CD14-positive monocyte (primary cell): Measurements from ENCODE around the gene TEAD1. TPM values are rescaled to one million over a fixed set of nuclear protein-coding genes. Genes with fewer than 3 reads are reported as not detected.

ENCODE experiments used
- DNase-seq, 3 donors: peaks; one replicate each; pipeline ENCODE4 v3.0.0-alpha.2; 2011 to 2022
- H2AFZ ChIP-seq: 2 replicates; pipeline ENCODE4 v1.6.0; 2012; ENCODE audit warnings: mild to moderate bottlenecking, low read depth, low read length, inconsistent platforms; ENCODE audit not compliant: insufficient read depth, poor library complexity, severe bottlenecking
- H3K27ac ChIP-seq, 2 donors: 1 replicate in 1 of 2; 2 replicates in 1 of 2; pipeline ENCODE4 v1.5.1; 2012 to 2013; ENCODE audit warnings: low read length in 2 of 2, control low read depth in 1 of 2, inconsistent platforms in 1 of 2, low read depth in 1 of 2, mild to moderate bottlenecking in 1 of 2
- H3K27me3 ChIP-seq, 2 donors: one replicate each; pipeline versions ENCODE4 v1.6.0 to v1.6.1; 2011 to 2013; ENCODE audit warnings: low read length in 2 of 2; ENCODE audit not compliant: control insufficient read depth in 2 of 2, insufficient read depth in 2 of 2
- H3K36me3 ChIP-seq, 2 donors: replicated peaks in 1 of 2; 1 replicate in 1 of 2; 2 replicates in 1 of 2; pipeline versions ENCODE4 v1.5.1 to v1.6.1; 2012 to 2013; ENCODE audit warnings: low read length in 2 of 2, control low read depth in 1 of 2, inconsistent platforms in 1 of 2, mild to moderate bottlenecking in 1 of 2; ENCODE audit not compliant: insufficient read depth in 2 of 2, control insufficient read depth in 1 of 2
- H3K4me1 ChIP-seq, 2 donors: 1 replicate in 1 of 2; 2 replicates in 1 of 2; pipeline versions ENCODE4 v1.5.1 to v1.6.1; 2012 to 2013; ENCODE audit warnings: low read length in 2 of 2, control low read depth in 1 of 2, inconsistent platforms in 1 of 2, mild to moderate bottlenecking in 1 of 2, moderate library complexity in 1 of 2; ENCODE audit not compliant: insufficient read depth in 2 of 2, control insufficient read depth in 1 of 2
- H3K4me2 ChIP-seq: replicated peaks from 2 replicates; pipeline ENCODE3; 2012; ENCODE audit warnings: low read length, moderate library complexity, mild to moderate bottlenecking; ENCODE audit not compliant: poor library complexity, severe bottlenecking; ENCODE audit errors: extremely low read depth
- H3K4me3 ChIP-seq, 3 experiments: fragments of 200-600 bp in 1 of 3; sonication (generic) in 1 of 3; replicated peaks in 1 of 3; 1 replicate in 2 of 3; 2 replicates in 1 of 3; pipeline ENCODE4 v1.5.1; 2011 to 2013; ENCODE audit warnings: low read length in 3 of 3, mild to moderate bottlenecking in 3 of 3, control low read depth in 2 of 3, low read depth in 2 of 3, inconsistent platforms in 1 of 3, moderate library complexity in 1 of 3
- H3K79me2 ChIP-seq: 2 replicates; pipeline ENCODE4 v1.6.0; 2012; ENCODE audit warnings: mild to moderate bottlenecking, control low read depth, inconsistent platforms, low read length, moderate library complexity; ENCODE audit not compliant: insufficient read depth
- H3K9ac ChIP-seq: 2 replicates; pipeline ENCODE4 v1.6.0; 2017; ENCODE audit warnings: low read length, mild to moderate bottlenecking; ENCODE audit not compliant: insufficient read depth, poor library complexity, severe bottlenecking
- H3K9me3 ChIP-seq, 2 donors: replicated peaks in 1 of 2; 1 replicate in 1 of 2; 2 replicates in 1 of 2; pipeline versions ENCODE4 v1.5.1 to v1.6.1; 2012 to 2013; ENCODE audit warnings: low read length in 2 of 2, control low read depth in 1 of 2; ENCODE audit not compliant: control insufficient read depth in 1 of 2, insufficient read depth in 1 of 2
- H4K20me1 ChIP-seq: 2 replicates; pipeline ENCODE4 v1.6.0; 2012; ENCODE audit warnings: mild to moderate bottlenecking, low read length, control low read depth, moderate library complexity; ENCODE audit not compliant: insufficient read depth
- H3K27ac Mint-ChIP-seq, 7 donors: one replicate each; pipeline ENCODE4 v1.8.0; 2020; ENCODE audit warnings: mild to moderate bottlenecking in 7 of 7, mixed read lengths in 7 of 7, moderate library complexity in 6 of 7, inconsistent platforms in 2 of 7
- H3K27me3 Mint-ChIP-seq, 3 donors: one replicate each; pipeline ENCODE4 v1.8.0; 2021 to 2022; ENCODE audit warnings: low read depth in 3 of 3, mild to moderate bottlenecking in 3 of 3, mixed read lengths in 3 of 3, moderate library complexity in 3 of 3, inconsistent platforms in 1 of 3
- H3K36me3 Mint-ChIP-seq, 2 donors: one replicate each; pipeline ENCODE4 v1.8.0; 2020; ENCODE audit warnings: mixed read lengths in 2 of 2, inconsistent platforms in 1 of 2, mild to moderate bottlenecking in 1 of 2
- H3K4me1 Mint-ChIP-seq: one replicate; pipeline ENCODE4 v1.8.0; 2020; ENCODE audit warnings: mild to moderate bottlenecking, mixed read lengths
- H3K4me3 Mint-ChIP-seq, 2 donors: one replicate each; pipeline ENCODE4 v1.8.0; 2020; ENCODE audit warnings: mild to moderate bottlenecking in 2 of 2, mixed read lengths in 2 of 2, moderate library complexity in 1 of 2
- H3K9me3 Mint-ChIP-seq, 7 donors: one replicate each; pipeline ENCODE4 v1.8.0; 2020 to 2022; ENCODE audit warnings: mixed read lengths in 7 of 7, mild to moderate bottlenecking in 6 of 7, moderate library complexity in 6 of 7, inconsistent platforms in 2 of 7
- CTCF ChIP-seq: fragments of 200-600 bp; IDR thresholded peaks from one replicate; pipeline ENCODE4 v1.8.0; 2022; ENCODE audit warnings: antibody characterized with exemption, mild to moderate bottlenecking
- WGBS: methylation state at CpG from one replicate; pipeline ENCODE4 v1.1.5; 2013; ENCODE audit warnings: missing lambda C conversion rate; ENCODE audit not compliant: insufficient coverage; 5-methylcytosine and 5-hydroxymethylcytosine counted together
- intact Hi-C, 2 donors: fragments of 100-400 bp; cut with micrococcal nuclease; formaldehyde crosslinking; loops; one replicate each; pipeline versions ENCODE4 v1.15.0 to v1.15.1; 2023
- polyA plus RNA-seq, 3 donors: library from polyadenylated mRNA; depleted of rRNA in 1 of 3; unstranded in 2 of 3; stranded (reverse) in 1 of 3; fragments of 300-500 nt in 2 of 3; fragments of >200 nt in 1 of 3; fragmentation: Illumina TruSeq in 2 of 3; gene quantifications; 1 replicate in 2 of 3; 2 replicates in 1 of 3; pipeline ENCODE4 v1.2.3, GENCODE V29; 2012 to 2021

The TEAD1 gene
- polyA plus RNA-seq, 3 donors, result not detected

DNA sequence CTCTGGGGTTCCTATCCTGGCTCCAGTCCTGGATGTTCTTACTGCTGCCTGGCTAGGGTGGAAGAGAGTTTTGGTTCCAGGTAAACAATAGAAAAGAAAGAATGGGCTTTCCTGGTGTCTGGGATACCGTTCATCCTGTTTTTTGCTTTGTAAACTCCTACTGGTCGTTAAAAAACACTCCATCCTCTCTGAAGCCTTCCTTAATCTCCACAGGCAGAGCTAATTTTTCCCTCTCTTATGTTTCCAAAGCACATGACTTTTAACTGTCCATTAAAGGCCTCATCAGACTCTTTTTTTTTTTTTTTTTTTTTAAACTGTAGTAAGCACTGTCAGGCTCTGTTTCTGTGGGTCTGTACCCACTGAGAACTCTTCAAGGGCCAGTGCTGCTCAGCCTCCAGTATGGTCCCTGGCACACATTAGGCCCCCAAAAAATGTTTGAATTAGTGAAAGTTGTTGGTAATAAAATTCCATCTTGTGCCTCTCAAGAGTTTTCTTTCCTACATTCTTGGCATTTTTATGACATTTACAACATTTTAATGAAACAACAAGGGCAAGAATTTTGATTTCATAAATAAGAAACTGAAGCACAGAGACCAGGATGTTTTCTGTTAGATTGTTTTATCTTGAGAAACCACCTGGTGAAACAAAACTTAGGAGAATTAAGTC, 104.2 kb downstream of the TEAD1 start:
- Histone ChIP-seq H3K27me3 (no peaks in the 10 kb centered on the region), H3K9me3 (no peaks in the 10 kb centered on the region), H3K4me3 (no peak overlapping the region), H3K36me3 (no peaks in the 10 kb centered on the region), H3K27ac (no peak overlapping the region), H2AFZ (no peak overlapping the region), H3K79me2 (no peaks in the 10 kb centered on the region), H3K9ac (no peak overlapping the region), H4K20me1 (no peaks in the 10 kb centered on the region), H3K4me2 (no peak overlapping the region), H3K4me1 (no peaks in the 10 kb centered on the region)
- Mint-ChIP-seq H3K4me3 (no peak overlapping the region), H3K27me3 (peaks cover 0 to 8% (median 2%) of the 10 kb centered on the region in 3 donors), H3K9me3 (peaks cover 0 to 2% (median 0%) of the 10 kb centered on the region in 7 donors), H3K4me1 (no peaks in the 10 kb centered on the region), H3K27ac (no peak overlapping the region), H3K36me3 (no peaks in the 10 kb centered on the region)
- WGBS, result 81% methylated on average over 2 of the region's 2 CpGs
- DNase-seq, result no peak
- intact Hi-C loops, result no loop called here
- no peak for TF ChIP-seq CTCF

GRCh38 chr11:12783765-12784164, 109.5 kb downstream of the TEAD1 start:
- WGBS, result 77% methylated on average over 2 of the region's 2 CpGs

More at GRCh38 chr11:12783765-12784164, 109.5 kb downstream of the TEAD1 start:
- Histone ChIP-seq H2AFZ (no peak overlapping the region), H3K9ac (no peak overlapping the region), H3K4me2 (no peak overlapping the region), H3K9me3 (no peaks in the 10 kb centered on the region), H3K4me1 (no peaks in the 10 kb centered on the region), H4K20me1 (no peaks in the 10 kb centered on the region), H3K36me3 (no peaks in the 10 kb centered on the region), H3K27ac (no peak overlapping the region), H3K79me2 (no peaks in the 10 kb centered on the region), H3K27me3 (no peaks in the 10 kb centered on the region), H3K4me3 (no peak overlapping the region)
- Mint-ChIP-seq H3K27me3 (peaks cover 2 to 6% (median 6%) of the 10 kb centered on the region in 3 donors), H3K4me1 (no peaks in the 10 kb centered on the region), H3K4me3 (no peak overlapping the region), H3K9me3 (peaks cover 0 to 3% (median 0%) of the 10 kb centered on the region in 7 donors), H3K36me3 (no peaks in the 10 kb centered on the region), H3K27ac (no peak overlapping the region)
- no peak for DNase-seq
- no peak for TF ChIP-seq CTCF
- intact Hi-C loops, result no loop called here
